ENCODE measurements around the gene CARM1.

DNA sequence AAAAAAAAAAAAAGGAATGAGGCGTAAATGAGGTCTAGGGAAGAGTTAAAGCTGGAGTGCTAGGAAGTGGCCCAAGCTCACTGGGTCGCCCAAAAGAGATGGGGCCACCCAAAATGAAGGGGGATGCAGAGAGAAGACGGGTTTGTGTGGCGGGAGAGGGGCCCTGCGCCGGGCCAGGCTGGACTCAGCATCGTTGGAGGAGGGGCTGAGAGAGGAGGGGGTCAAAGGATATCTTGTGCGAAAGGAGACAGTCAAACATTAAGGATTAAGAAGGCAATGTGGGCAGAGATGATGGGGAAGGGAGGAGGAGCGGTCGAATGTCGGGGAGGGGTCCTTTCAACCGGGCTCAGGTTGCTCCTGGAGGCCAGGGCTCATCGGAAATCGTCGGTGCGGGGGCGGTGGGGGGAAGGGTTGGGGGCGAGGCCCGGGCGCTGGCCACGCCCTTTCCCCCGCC lies 825 bp upstream of the CARM1 start:
- TF ChIP-seq, protein P1, sequence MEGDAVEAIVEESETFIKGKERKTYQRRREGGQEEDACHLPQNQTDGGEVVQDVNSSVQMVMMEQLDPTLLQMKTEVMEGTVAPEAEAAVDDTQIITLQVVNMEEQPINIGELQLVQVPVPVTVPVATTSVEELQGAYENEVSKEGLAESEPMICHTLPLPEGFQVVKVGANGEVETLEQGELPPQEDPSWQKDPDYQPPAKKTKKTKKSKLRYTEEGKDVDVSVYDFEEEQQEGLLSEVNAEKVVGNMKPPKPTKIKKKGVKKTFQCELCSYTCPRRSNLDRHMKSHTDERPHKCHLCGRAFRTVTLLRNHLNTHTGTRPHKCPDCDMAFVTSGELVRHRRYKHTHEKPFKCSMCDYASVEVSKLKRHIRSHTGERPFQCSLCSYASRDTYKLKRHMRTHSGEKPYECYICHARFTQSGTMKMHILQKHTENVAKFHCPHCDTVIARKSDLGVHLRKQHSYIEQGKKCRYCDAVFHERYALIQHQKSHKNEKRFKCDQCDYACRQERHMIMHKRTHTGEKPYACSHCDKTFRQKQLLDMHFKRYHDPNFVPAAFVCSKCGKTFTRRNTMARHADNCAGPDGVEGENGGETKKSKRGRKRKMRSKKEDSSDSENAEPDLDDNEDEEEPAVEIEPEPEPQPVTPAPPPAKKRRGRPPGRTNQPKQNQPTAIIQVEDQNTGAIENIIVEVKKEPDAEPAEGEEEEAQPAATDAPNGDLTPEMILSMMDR (IDR thresholded peaks at IDR 0.05) = no peak
- TF ChIP-seq POLR2A (IDR thresholded peaks at IDR 0.05) = no peak
